Fibroblast of the aortic adventitia (primary cell): ENCODE data around the gene L1CAM. TPM values are rescaled to one million over a fixed set of nuclear protein-coding genes. Genes with fewer than 3 reads are reported as not detected.
"Not testable (repeated sequence)": the region's sequence is repeated elsewhere in the genome, so short reads cannot be mapped to it uniquely, and the experiment has no call there.

ENCODE experiments used
- DNase-seq: peaks from one replicate; pipeline ENCODE4 v3.0.0-alpha.2; 2010; ENCODE audit warnings: low read depth
- H3K4me3 ChIP-seq: 2 replicates; pipeline ENCODE4 v1.5.1; 2011; ENCODE audit warnings: low read depth, mild to moderate bottlenecking, control low read depth, low read length, moderate library complexity
- total RNA-seq: library from RNA; depleted of rRNA; stranded (reverse); fragments of >200 nt; gene quantifications from 2 replicates; pipeline ENCODE4 v1.2.3, GENCODE V29; 2012; ENCODE audit warnings: low replicate concordance
- TF ChIP-seq, protein P1 (sequence below): IDR thresholded peaks from 2 replicates; pipeline ENCODE4 v1.5.1; 2011; ENCODE audit warnings: mild to moderate bottlenecking, low read length, control low read depth, inconsistent platforms; ENCODE audit not compliant: insufficient read depth

Gene L1CAM
- total RNA-seq, 1 donor, result 0.36 TPM

DNA sequence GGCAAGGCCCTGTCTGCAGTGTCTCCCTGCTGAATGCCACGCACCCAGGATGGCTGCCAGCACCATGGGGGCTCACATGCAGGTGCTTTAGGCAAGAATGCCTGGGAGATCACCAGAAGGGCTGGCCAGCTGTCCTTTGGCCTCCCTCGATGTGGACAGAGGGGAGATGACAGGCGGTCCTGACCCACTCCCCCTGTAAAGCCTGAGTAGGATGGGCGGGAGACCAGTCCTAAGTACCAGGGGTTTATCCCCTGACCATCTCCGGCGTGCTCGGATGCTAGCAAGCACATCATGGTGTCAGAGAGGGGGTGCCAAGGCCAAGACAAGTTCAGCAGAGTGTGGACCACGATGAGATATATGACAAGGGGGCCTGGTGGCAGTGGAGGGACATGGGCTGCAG lies 60.9 kb downstream of the L1CAM start:
- TF ChIP-seq, protein P1, sequence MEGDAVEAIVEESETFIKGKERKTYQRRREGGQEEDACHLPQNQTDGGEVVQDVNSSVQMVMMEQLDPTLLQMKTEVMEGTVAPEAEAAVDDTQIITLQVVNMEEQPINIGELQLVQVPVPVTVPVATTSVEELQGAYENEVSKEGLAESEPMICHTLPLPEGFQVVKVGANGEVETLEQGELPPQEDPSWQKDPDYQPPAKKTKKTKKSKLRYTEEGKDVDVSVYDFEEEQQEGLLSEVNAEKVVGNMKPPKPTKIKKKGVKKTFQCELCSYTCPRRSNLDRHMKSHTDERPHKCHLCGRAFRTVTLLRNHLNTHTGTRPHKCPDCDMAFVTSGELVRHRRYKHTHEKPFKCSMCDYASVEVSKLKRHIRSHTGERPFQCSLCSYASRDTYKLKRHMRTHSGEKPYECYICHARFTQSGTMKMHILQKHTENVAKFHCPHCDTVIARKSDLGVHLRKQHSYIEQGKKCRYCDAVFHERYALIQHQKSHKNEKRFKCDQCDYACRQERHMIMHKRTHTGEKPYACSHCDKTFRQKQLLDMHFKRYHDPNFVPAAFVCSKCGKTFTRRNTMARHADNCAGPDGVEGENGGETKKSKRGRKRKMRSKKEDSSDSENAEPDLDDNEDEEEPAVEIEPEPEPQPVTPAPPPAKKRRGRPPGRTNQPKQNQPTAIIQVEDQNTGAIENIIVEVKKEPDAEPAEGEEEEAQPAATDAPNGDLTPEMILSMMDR, result no peak
- DNase-seq, result no peak
- H3K4me3 ChIP-seq, result no peak overlapping the region

DNA sequence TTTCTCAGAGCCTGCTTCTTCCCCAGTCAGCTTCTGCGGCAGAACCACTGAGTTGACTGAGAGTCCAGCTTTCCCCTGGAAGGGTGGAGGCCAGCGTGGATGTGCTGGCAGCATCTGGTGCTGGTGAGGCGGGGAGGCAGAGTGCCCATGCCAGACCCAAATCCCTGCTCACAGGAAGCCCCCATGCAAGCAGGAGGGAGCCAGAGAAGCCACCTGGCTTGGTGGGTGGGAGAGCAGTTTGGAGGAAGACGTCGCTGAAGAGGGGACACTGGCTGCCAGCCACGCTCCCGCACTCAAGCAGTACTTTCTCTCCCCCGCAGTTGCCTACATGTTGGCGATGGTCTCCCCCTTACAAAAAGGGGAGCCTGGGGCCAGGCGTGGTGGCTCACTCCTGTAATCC lies 61.6 kb downstream of the L1CAM start:
- no peak overlapping the region for H3K4me3 ChIP-seq
- TF ChIP-seq, protein P1, result no peak
- DNase-seq, result no peak

DNA sequence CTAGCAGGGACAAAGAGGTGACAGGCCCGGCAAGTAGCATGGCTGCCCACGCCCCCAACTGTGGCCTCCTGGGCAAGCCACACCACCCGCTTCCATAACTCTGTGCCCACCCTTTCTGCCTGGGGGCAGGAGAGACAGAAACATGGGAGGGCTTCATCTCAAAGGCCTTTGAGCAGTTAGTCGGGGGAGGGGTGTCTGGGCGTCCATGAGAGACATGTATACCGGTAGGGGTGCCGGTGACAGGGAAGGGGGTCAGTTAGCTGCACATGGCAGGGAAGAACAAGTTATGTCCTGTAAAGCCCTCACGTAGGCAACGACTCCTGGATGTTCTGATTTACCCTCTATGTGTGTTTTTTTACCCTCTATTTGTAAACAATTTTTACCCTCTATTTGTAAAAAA lies 64.9 kb downstream of the L1CAM start:
- DNase-seq, result no peak
- TF ChIP-seq, protein P1, result no peak
- H3K4me3 ChIP-seq, result no peak overlapping the region

DNA sequence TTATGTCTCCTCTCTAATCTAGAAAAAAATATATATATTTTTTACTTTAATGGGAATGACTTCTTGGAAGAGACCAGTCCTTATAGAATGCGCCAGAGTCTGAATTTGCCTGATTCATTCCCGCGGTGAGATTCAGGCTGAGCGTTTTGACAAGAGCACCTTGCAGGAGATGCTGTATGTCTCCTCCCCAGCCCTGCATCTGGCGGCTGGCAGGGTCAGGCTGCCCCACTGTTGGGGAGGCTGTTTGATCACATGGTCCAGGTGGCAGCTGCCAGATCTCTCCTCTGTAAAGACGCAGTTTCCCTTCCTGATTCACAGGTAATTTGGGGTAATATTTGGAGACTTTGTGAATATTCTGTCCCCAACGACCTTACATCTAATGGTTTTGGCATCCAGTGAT lies 65.4 kb downstream of the L1CAM start:
- TF ChIP-seq, protein P1, result no peak
- no peak for DNase-seq

DNA sequence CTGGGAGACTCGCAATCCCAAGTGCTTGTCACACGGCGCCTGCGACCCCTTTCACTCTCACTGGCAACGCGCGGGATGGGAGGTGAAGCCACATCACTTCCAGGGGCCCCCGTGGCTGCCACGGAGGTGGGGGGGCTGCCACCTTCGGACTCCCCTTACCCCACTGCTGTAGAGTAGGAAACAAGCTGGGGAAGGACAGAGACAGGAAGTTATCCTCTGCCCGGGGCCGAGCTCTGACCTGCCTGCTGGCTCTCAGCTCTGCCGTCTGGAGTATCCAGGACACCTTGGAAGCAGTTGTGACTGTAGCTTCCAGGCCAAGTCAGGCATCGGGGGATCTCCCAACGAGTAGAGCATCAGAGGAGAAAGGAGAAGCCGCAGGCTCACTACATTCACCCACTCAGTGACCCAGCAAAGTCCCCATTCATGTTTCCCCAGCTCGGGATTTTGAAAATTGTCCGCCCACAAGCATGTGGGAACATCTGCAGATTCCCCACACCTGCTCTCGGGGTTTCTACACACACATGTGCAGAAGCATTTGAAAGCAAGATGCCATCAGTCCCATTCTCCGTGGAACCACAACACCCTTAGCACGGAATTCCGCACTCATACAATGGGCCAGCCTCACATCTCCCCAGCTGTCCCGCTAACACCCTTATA lies 66.5 kb downstream of the L1CAM start:
- peak overlapping the region; percentile 28 for H3K4me3 ChIP-seq
- TF ChIP-seq, protein P1, result no peak
- DNase-seq, result no peak

More for the DNA sequence above, 65.4 kb downstream of the L1CAM start:
- no peak overlapping the region for H3K4me3 ChIP-seq

DNA sequence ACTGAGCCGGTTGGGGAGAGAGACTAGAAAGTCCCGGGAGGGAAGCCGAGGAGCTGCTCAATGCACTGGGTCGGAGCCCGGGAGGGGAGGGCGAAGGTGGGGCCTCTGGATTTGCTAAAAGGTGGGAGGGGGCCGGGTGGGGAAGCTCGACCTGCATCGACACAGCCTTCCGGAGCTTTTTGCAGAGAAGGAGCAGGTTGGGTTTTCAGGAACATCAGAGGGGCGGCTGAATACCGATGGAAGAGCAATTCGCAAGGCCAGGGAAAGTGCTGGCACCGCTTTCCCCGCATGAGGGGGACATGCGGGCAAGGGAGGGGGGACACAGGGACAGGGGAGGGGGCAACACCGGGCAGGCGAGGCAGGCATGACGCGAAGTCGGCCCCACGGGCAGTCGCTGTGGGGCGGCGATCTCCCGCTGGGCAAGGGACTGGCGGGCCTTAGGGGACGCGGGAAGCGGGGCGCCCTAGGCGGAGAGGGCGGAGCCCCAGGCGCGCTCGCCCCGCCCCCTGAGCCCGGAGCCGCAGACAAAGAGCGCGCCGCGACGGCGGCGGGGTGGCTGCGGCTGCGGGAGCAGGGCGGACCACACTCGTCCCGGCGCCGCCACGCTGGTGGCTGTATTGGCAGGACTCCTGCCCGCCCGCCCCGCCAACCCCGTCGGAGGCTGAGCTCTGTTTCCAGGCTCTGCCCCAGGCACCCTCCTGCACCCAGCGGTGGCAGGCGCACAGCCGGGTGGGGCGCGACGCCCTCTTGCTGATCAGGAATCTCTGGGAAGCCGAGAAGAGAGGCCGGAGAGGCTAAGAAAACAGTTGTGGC lies 67.2 kb downstream of the L1CAM start:
- DNase-seq, result no peak
- peak overlapping the region; percentile 28 for H3K4me3 ChIP-seq
- TF ChIP-seq, protein P1, result no peak

DNA sequence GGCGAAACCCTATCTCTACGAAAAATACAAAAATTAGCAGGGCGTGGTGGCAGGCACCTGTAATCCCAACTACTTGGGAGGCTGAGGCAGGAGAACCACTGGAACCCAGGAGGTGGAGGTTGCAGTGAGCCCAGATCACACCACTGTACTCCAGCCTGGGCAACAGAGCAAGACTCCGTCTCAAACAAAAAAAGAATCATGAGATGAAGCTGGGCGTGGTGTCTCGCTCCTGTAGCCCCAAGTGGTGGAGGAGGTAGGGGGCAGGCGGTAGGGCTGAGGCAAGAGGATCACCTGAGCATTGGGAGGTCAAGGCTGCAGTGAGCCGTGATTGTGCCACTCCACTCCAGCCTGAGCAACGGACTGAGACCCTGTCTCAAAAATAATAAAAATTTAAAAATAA lies 67.9 kb downstream of the L1CAM start:
- DNase-seq, H3K4me3 ChIP-seq: not testable (repeated sequence)
